GM12875 (cell line): ENCODE results near the gene TIAM2.

Source experiments
- H3K4me3 ChIP-seq: one replicate; pipeline ENCODE4 v1.5.1; 2011; ENCODE audit warnings: low read depth, low read length, control low read depth
- TF ChIP-seq, protein P1 (sequence below): IDR thresholded peaks from 2 replicates; pipeline ENCODE4 v1.5.1; 2011; ENCODE audit warnings: low read depth, mild to moderate bottlenecking, control low read depth, inconsistent platforms, low read length, moderate library complexity, borderline replicate concordance; ENCODE audit not compliant: insufficient read depth

Gene TIAM2

GRCh38 chr6:154977588-154977987, 17.5 kb upstream of the TIAM2 start:
- TF ChIP-seq, protein P1, sequence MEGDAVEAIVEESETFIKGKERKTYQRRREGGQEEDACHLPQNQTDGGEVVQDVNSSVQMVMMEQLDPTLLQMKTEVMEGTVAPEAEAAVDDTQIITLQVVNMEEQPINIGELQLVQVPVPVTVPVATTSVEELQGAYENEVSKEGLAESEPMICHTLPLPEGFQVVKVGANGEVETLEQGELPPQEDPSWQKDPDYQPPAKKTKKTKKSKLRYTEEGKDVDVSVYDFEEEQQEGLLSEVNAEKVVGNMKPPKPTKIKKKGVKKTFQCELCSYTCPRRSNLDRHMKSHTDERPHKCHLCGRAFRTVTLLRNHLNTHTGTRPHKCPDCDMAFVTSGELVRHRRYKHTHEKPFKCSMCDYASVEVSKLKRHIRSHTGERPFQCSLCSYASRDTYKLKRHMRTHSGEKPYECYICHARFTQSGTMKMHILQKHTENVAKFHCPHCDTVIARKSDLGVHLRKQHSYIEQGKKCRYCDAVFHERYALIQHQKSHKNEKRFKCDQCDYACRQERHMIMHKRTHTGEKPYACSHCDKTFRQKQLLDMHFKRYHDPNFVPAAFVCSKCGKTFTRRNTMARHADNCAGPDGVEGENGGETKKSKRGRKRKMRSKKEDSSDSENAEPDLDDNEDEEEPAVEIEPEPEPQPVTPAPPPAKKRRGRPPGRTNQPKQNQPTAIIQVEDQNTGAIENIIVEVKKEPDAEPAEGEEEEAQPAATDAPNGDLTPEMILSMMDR, result no peak
- H3K4me3 ChIP-seq, result no peak overlapping the region

- TF ChIP-seq, protein P1, result no peak
- no peak overlapping the region for H3K4me3 ChIP-seq
These were observed 14.6 kb upstream of the TIAM2 start for GRCh38 chr6:154980273-154981078.

DNA sequence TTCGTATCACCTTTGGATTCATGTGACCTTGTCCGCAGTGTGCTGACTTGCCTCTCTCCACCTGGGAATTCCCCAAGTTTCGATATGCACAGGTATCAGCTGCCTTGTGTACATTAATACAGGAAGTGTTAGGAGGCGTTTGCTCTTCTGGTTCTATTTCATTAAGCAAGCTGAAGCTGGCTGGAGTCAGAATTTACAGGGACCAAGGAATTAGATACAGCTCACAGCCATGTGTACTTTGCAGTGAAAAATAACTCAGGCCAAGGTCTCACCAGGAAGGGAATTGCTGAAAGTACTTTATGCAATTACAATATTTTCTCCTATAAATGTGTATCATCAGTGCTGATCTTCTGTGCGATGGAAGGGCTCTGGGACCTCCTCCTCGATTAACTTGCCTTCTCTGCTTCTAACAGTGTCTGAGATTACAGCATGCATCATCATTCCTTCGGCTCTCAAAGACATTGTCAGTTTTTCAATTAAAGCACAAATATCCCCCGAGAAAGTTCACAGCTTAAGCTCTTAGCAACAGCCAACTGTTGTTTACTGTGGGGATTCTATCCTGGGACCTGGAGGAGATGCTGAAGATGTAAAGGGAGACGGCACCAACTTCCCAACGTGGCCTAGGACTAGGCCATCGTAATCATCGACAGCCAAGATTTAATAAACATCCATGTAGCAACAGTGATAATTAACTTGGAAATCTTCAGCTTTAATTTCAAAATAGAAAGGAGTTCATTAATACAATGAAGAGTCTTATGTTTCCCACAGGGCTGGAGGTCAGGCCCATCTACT, 13.8 kb upstream of the TIAM2 start:
- TF ChIP-seq, protein P1, result no peak
- H3K4me3 ChIP-seq, result no peak overlapping the region

DNA sequence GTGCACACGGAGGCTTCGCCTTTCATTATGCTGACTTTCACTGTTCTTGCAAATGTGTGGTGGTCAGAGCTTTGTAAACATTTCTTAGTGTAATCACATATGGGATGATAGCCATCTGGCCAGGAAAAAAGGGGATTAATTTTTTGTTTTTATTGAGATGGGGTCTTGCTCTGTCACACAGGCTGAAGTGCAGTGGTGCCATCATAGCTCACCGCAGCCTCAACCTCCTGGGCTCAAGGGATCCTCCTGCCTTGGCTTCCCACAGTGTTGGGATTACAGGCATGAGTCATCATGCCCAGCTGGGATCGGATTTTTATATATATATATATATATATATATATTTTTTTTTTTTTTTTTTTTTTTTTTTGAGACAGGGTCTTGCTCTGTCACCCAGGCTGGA, 11.0 kb upstream of the TIAM2 start:
- TF ChIP-seq, protein P1, result no peak
- H3K4me3 ChIP-seq, result no peak overlapping the region

GRCh38 chr6:154986787-154987235, 8.3 kb upstream of the TIAM2 start:
- no peak overlapping the region for H3K4me3 ChIP-seq
- TF ChIP-seq, protein P1, result no peak

- no peak overlapping the region for H3K4me3 ChIP-seq
- TF ChIP-seq, protein P1, result no peak
These were observed 5.7 kb upstream of the TIAM2 start for GRCh38 chr6:154989448-154989847.
